Stomach (tissue), 4 donors: Measurements from ENCODE around the gene LARGE1.

Source experiments
- CTCF ChIP-seq, 7 experiments: fragments of 450-650 bp in 4 of 7; fragments of 200-600 bp in 3 of 7; sonication (generic) in 3 of 7; IDR thresholded peaks; one replicate each; pipeline ENCODE4 v1.5.1; 2016 to 2019; ENCODE audit warnings: antibody characterized with exemption in 7 of 7, control low read depth in 2 of 7, mild to moderate bottlenecking in 1 of 7
- EP300 ChIP-seq: sonication (generic); formaldehyde crosslinking; IDR thresholded peaks from one replicate; pipeline ENCODE4 v1.6.1; 2017; ENCODE audit warnings: antibody characterized with exemption
- POLR2A ChIP-seq, 4 donors: fragments of 450-650 bp; IDR thresholded peaks; one replicate each; pipeline ENCODE4 v1.6.1; 2016; ENCODE audit warnings: antibody characterized with exemption in 4 of 4, control low read depth in 2 of 4, mild to moderate bottlenecking in 1 of 4, moderate library complexity in 1 of 4
- POLR2AphosphoS5 ChIP-seq, 3 donors: sonication (generic); formaldehyde crosslinking; IDR thresholded peaks; one replicate each; pipeline ENCODE4 v1.6.1; 2016; ENCODE audit warnings: antibody characterized with exemption in 3 of 3

- TF ChIP-seq CTCF (IDR thresholded peaks at IDR 0.05) = no peak
- no peak for TF ChIP-seq POLR2AphosphoS5 (IDR thresholded peaks at IDR 0.05)
- no peak for TF ChIP-seq POLR2A (IDR thresholded peaks at IDR 0.05)
- no peak for TF ChIP-seq EP300
Measured at GRCh38 chr22:33786149-33786548, 134.1 kb downstream of the LARGE1 start.
